PC-3 (cell line): ENCODE results near the gene MCAT.

Source experiments
- EZH2 ChIP-seq: fragments of 300-600 bp; sonication (generic); IDR thresholded peaks from one replicate; pipeline ENCODE4 v1.6.1; 2017; ENCODE audit warnings: antibody characterized with exemption, mild to moderate bottlenecking, low read length; ENCODE audit not compliant: unreplicated experiment
- TF ChIP-seq, protein P1 (sequence below): fragments of 300-600 bp; sonication (generic); conservative IDR thresholded peaks from 2 replicates; pipeline ENCODE4 v1.5.1; 2017; ENCODE audit warnings: antibody characterized with exemption, low read depth, mild to moderate bottlenecking, low read length

DNA sequence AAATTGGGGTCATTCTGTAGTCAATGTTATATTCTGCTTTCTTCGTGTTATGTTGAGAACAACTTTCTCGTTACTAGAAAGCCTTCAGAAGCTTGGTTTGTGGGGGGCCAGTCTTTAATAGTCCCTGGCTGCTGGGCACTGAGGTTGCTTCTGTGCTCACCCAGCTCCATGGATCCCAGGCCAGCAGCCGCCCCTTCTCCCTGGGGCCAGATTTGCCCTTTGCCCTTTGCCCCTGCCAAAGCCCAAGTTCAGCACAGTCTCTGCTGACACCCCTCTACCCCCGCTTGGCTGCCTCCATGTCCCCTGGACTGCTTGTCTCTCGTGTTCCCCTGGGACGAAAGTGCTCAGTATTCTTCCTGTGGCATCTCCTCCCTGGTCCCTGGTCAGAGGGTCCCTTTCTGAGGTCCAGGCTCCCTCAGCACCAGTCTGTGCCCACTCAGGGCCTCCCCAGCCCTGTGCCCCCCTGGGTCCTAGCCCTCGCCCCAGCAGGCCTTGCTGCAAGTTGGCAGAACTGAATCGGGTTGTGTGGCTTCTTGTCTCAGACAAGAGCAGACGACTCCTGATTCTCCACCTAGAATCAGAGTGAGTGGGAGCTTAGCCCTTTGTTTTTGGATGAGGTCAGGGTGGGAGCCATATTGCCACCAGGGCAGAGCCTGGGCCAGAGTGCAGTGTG lies 14.8 kb upstream of the MCAT start:
- TF ChIP-seq EZH2: no peak
- TF ChIP-seq, protein P1, sequence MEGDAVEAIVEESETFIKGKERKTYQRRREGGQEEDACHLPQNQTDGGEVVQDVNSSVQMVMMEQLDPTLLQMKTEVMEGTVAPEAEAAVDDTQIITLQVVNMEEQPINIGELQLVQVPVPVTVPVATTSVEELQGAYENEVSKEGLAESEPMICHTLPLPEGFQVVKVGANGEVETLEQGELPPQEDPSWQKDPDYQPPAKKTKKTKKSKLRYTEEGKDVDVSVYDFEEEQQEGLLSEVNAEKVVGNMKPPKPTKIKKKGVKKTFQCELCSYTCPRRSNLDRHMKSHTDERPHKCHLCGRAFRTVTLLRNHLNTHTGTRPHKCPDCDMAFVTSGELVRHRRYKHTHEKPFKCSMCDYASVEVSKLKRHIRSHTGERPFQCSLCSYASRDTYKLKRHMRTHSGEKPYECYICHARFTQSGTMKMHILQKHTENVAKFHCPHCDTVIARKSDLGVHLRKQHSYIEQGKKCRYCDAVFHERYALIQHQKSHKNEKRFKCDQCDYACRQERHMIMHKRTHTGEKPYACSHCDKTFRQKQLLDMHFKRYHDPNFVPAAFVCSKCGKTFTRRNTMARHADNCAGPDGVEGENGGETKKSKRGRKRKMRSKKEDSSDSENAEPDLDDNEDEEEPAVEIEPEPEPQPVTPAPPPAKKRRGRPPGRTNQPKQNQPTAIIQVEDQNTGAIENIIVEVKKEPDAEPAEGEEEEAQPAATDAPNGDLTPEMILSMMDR: no peak
